TTC549 (cell line): Measurements from ENCODE around the gene KCNE2.
"Not testable (repeated sequence)": the region's sequence is repeated elsewhere in the genome, so short reads cannot be mapped to it uniquely, and the experiment has no call there.

Experiments used
- FAIRE-seq: peaks from 2 replicates; lab custom pipeline; 2012; peaks lifted over from hg19 to GRCh38; lab: Jason Lieb, UNC

KCNE2 gene

GRCh38 chr21:34354836-34355235 is 9.0 kb upstream of the KCNE2 start:
- FAIRE-seq = no peak

GRCh38 chr21:34355570-34355969 is 8.2 kb upstream of the KCNE2 start:
- FAIRE-seq = no peak

DNA sequence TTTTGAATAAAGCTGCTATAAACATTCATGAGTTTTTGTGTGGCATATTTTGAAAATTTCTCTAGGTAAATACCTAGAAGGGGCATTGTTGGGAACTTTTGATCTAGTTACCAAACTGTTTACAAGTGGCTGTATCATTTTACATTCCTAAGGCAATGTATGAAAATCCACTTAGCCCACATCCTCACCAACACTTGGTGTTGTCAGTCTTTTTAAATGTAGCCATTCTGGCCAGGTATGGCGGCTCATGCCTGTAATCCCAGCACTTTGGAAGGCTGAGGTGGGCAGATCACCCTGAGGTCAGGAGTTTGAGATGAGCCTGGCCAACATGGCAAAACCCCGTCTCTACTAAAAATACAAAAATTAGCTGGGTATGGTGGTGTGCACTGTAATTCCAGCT is 5.9 kb upstream of the KCNE2 start:
- FAIRE-seq = no peak

DNA sequence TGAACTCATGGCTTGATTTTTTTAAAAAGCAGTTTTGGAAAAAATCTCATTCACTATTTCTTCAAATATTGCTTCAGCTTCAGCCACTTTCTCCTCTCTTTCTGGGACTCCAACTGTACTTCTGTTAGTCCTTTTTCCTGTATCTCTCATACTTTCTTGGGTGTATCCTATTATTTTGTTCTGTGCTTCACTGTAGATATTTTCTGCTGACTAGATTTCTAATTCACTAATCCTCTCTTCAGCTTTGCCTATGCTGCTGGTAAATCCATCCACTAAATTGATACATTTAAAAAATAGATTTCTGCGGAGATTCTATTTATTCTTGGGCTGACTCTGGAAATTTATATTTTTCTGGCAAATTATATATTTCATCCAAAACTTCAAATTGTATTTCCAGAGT is 4.9 kb upstream of the KCNE2 start:
- FAIRE-seq = no peak

- no peak for FAIRE-seq
Observed at GRCh38 chr21:34360488-34361241, 3.1 kb upstream of the KCNE2 start.

DNA sequence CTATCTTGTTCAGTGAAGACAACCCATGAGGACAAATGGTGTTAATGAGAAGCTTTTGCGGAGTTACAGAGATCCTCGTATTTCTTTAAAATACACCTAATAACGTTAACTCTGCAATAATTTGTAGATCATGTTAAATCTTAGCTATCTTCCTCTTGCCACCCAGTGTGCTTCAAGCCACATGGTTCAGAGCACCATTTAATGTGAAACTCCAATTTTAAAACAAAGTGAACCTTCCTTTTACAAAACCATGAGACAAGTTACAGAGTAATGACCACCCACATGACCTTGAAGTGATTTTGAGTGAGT is 1.7 kb upstream of the KCNE2 start:
- no peak for FAIRE-seq

GRCh38 chr21:34362670-34363069 is 1.1 kb upstream of the KCNE2 start:
- FAIRE-seq = no peak

GRCh38 chr21:34364921-34365320 is 1.1 kb downstream of the KCNE2 start:
- no peak for FAIRE-seq

GRCh38 chr21:34365809-34366208 is 2.0 kb downstream of the KCNE2 start:
- no peak for FAIRE-seq

DNA sequence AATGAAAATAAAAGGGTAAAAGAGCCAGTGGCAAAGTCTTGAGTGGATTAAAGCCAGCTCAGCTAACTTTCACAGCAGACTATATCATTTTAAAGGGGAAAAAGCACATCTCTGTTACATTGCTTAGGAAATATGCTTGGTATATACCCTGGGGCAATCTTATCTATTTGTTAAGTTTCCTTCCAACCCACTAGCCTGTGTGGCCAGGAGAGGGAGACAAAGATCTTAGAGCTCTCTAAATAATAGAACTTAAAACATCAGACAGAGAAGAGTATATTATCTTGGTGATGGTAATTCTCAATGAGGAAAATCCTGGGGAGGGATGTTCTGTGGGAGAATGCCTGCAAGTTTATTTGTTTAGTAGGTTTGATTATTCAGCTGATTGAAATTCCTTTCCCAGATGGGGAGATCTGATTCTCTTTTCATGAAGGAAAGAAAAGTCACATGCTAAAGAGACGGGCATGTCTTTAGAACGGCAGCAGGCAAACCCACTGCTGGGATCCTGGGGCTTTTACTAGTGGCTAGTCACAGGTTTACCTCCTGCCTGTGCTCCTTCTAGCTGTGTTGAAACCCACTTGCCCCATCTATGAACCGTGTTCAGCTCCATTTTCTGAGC is 3.6 kb downstream of the KCNE2 start:
- peak; percentile 80 for FAIRE-seq

GRCh38 chr21:34369741-34370140 is 5.9 kb downstream of the KCNE2 start:
- FAIRE-seq = no peak

DNA sequence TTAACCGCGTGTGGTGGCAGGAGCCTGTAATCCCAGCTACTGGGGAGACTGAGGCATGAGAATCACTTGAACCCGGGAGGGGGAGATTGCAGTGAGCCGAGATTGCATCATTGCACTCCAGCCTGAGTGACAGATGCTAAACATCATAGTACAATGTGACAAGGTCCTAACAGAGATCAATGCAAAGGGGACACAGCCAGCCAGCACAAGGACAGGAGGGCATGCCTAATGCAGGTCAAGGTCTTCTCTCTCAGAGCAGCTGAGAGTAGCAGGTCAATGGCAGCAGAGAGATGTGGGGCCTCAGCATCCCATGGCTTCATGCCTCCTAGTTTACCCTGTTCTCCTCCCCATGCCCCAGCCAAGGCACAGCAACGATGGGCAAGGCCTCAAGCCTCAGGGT is 8.5 kb downstream of the KCNE2 start:
- no peak for FAIRE-seq

GRCh38 chr21:34374462-34374861 is 10.7 kb downstream of the KCNE2 start:
- FAIRE-seq = not testable (repeated sequence)

- FAIRE-seq = peak; percentile 28
Observed at GRCh38 chr21:34374940-34375618, 11.3 kb downstream of the KCNE2 start, which contains the start of gene SMIM11. SMIM11 (plus strand) TSS chr21:34375507; CDS start chr21:34379505, 3,998 bp downstream.

GRCh38 chr21:34375619-34375972 is 11.8 kb downstream of the KCNE2 start:
- not testable (repeated sequence) for FAIRE-seq

DNA sequence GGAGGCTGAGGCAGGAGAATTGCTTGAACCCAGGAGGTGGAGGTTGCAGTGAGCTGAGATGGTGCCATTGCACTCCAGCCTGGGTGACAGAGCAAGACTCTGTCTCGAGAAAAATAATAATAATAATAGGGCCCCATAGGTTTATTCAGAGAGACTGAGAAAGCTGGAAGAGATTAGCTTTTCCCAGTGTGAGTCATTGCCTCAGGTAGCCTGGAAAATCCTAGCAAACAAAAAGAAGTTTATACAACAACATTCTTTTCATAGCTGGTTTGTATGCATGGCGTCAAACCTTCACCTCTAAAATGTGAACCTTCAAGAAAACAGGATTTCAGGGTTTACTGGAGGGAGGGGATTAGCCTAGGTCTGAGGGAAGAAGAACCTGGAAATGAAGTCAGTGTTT is 19.3 kb downstream of the KCNE2 start:
- FAIRE-seq = not testable (repeated sequence)

DNA sequence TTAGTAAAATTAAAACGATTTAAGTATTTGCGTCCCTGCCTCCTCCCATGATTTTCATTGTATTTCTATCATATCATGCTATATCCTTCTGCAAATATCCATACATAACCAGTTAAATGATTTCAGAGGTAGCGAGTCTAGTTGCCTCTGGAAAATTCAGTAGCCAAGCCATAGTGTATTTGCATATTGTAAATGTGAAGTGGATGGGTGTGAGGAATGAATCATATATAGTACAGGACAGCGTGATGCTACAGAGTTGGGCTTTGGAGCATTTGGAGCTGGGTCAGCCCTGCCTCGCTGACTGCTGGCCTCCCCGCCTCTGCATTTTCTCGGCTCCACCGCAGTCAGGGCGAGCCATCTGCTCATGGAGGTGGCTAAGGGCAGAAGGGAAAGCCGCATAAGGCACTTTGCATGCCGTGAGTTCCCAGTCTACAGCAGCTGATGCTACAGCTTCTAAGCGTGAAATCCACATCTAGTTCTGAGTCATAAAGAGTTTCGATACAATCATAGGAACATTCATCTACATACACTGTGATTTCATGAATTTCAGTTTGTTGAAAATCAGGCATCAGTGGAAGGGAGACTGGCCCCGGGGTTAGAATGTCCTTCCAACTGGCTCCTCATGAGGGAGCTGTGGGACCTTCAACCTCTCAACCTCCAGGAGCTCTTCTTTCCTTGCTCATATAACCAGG is 20.1 kb downstream of the KCNE2 start:
- peak; percentile 26 for FAIRE-seq

- not testable (repeated sequence) for FAIRE-seq
Observed at GRCh38 chr21:34400522-34400921, 36.7 kb downstream of the KCNE2 start.

GRCh38 chr21:34404742-34405141 is 40.9 kb downstream of the KCNE2 start:
- FAIRE-seq = not testable (repeated sequence)

DNA sequence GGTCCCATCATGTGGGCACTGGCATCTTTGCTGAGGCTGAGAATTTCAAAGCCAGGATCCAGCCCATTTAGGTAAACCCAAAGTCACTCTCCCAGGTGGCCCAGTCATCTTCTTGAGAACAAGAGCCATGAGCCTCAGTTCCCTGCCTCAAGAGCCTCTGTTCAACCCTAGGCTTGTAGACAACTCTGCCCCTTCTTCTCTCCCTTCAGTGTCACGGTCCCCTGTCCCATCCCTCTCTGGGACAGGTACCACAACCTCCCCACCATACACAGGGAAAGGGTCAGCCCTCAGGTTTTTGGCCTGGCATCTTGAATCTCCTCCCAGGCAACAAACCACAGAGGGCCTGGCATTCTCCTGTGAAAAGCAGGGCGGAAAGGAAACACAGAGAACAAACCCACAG is 41.9 kb downstream of the KCNE2 start:
- FAIRE-seq = not testable (repeated sequence)

DNA sequence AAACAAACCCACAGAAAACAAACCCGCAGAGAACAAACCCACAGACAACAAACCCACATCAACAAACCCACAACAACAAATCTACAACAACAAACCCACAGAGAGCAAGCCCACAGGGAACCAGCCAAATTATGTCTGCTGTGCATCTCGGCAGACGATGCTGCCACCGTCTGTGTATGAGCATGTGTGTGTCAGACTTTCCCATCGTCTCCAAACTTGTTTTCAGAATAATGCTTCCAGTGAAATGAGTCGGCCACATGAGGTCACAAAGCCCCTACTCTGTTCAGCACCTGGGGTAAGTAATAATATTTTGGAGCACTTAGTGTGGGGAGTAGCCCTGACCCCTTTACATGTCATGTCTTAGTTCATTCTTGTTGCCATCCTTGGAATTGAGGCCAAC is 42.3 kb downstream of the KCNE2 start:
- not testable (repeated sequence) for FAIRE-seq

DNA sequence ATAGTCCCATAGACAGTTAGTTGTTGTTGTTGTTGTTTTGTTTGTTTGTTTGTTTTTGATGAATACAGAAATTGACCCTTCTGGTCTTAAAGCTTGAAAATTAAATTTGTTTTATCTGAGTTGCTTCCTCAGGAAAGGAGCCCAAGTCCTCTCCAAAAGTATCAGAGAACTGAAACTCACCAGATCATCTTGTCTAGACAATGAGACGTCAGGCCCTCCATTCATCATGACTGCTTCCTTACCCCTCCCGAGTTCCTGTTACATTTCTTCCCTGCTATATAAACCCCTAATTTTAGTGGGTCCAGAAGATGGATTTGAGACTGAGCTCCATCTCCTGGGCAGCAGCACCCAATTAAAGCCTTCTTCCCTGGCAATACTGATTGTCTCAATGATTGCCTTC is 42.9 kb downstream of the KCNE2 start:
- not testable (repeated sequence) for FAIRE-seq

DNA sequence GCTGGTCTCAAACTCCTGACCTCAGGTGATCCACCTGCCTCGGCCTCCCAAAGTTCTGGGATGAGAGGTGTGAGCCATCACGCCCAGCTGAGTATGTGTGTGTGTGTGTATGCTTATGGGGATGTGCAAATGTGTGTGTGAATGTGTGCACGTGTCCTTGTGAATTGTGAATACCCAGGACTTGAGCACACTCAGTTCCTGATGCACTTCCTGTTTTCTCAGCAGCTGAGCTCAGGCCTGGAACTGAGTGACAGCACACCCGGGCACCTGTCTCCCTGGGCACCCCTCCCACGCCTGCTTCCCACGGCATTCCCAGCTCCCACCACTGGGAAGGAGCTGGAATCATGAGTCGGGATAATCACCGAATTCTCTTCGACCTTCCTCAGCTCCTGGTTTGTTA is 43.5 kb downstream of the KCNE2 start:
- FAIRE-seq = not testable (repeated sequence)
